KMS-11 (cell line): ENCODE data around the gene GPR142.

Experiments used
- H2AFZ ChIP-seq: fragments of 200-600 bp; sonication (generic); 2 replicates; pipeline ENCODE4 v1.6.1; 2016; ENCODE audit warnings: antibody characterized with exemption, mixed run types, low read depth
- H3K27ac ChIP-seq: fragments of 200-600 bp; sonication (generic); 2 replicates; pipeline ENCODE4 v1.6.1; 2016; ENCODE audit warnings: mild to moderate bottlenecking, mixed run types
- H3K27me3 ChIP-seq: fragments of 200-600 bp; sonication (generic); 2 replicates; pipeline ENCODE4 v1.6.1; 2017; ENCODE audit warnings: mild to moderate bottlenecking, low read depth, mixed run types, moderate library complexity; ENCODE audit not compliant: insufficient read depth
- H3K36me3 ChIP-seq: fragments of 200-600 bp; sonication (generic); 2 replicates; pipeline ENCODE4 v1.6.1; 2017; ENCODE audit warnings: mild to moderate bottlenecking, mixed run types; ENCODE audit not compliant: insufficient read depth
- H3K4me1 ChIP-seq: fragments of 200-600 bp; sonication (generic); 2 replicates; pipeline ENCODE4 v1.6.1; 2016; ENCODE audit warnings: mild to moderate bottlenecking, low read depth, mixed run types; ENCODE audit not compliant: poor library complexity, severe bottlenecking
- H3K4me2 ChIP-seq: fragments of 200-600 bp; sonication (generic); 2 replicates; pipeline ENCODE4 v1.7.0; 2016; ENCODE audit warnings: mild to moderate bottlenecking, mixed run types
- H3K4me3 ChIP-seq: fragments of 200-600 bp; sonication (generic); IDR thresholded peaks from 2 replicates; pipeline ENCODE4 v1.6.1; 2017; ENCODE audit warnings: low read depth, low read length, mixed read lengths; ENCODE audit not compliant: insufficient read depth
- H3K79me2 ChIP-seq: fragments of 200-600 bp; sonication (generic); 2 replicates; pipeline ENCODE4 v1.6.1; 2016; ENCODE audit warnings: low read depth, mixed run types; ENCODE audit not compliant: insufficient read depth
- H3K9ac ChIP-seq: fragments of 200-600 bp; sonication (generic); 2 replicates; pipeline ENCODE4 v1.6.1; 2016; ENCODE audit warnings: mild to moderate bottlenecking, mixed run types
- H4K20me1 ChIP-seq: fragments of 200-600 bp; sonication (generic); 2 replicates; pipeline ENCODE4 v1.6.1; 2016; ENCODE audit warnings: mild to moderate bottlenecking, mixed run types; ENCODE audit not compliant: insufficient read depth
- CTCF ChIP-seq: fragments of 200-600 bp; sonication (generic); conservative IDR thresholded peaks from 2 replicates; pipeline ENCODE4 v1.6.1; 2017; ENCODE audit warnings: low read depth, mild to moderate bottlenecking, antibody characterized with exemption, low read length, moderate library complexity, mixed read lengths

The GPR142 gene

GRCh38 chr17:74410001-74410443, 42.7 kb downstream of the GPR142 start:
- H2AFZ ChIP-seq = no peak overlapping the region
- no peaks in the 10 kb centered on the region for H3K79me2 ChIP-seq
- H3K27ac ChIP-seq = no peak overlapping the region
- no peak for TF ChIP-seq CTCF
- no peaks in the 10 kb centered on the region for H3K4me1 ChIP-seq
- H3K27me3 ChIP-seq = peaks cover 72% of the 10 kb centered on the region; the same call in 1 of the 2 replicates
- H3K9ac ChIP-seq = no peak overlapping the region
- no peak overlapping the region for H3K4me2 ChIP-seq
- no peaks in the 10 kb centered on the region for H4K20me1 ChIP-seq
- no peaks in the 10 kb centered on the region for H3K36me3 ChIP-seq
- no peak overlapping the region for H3K4me3 ChIP-seq

GRCh38 chr17:74412581-74412980, 45.3 kb downstream of the GPR142 start:
- no peak overlapping the region for H3K9ac ChIP-seq
- no peak for TF ChIP-seq CTCF
- H2AFZ ChIP-seq = no peak overlapping the region

GRCh38 chr17:74413491-74413890, 46.2 kb downstream of the GPR142 start:
- Histone ChIP-seq H3K4me3 (no peak overlapping the region), H3K27me3 (peaks cover 63% of the 10 kb centered on the region; the same call in 1 of the 2 replicates), H3K4me1 (no peaks in the 10 kb centered on the region), H3K36me3 (no peaks in the 10 kb centered on the region), H3K79me2 (no peaks in the 10 kb centered on the region), H4K20me1 (no peaks in the 10 kb centered on the region), H3K27ac (no peak overlapping the region), H3K9ac (no peak overlapping the region), H2AFZ (no peak overlapping the region), H3K4me2 (no peak overlapping the region)
- no peak for TF ChIP-seq CTCF

More at GRCh38 chr17:74412581-74412980, 45.3 kb downstream of the GPR142 start:
- H3K4me3 ChIP-seq = no peak overlapping the region
- no peaks in the 10 kb centered on the region for H3K4me1 ChIP-seq
- peaks cover 65% of the 10 kb centered on the region; the same call in 1 of the 2 replicates for H3K27me3 ChIP-seq
- no peaks in the 10 kb centered on the region for H4K20me1 ChIP-seq
- H3K36me3 ChIP-seq = no peaks in the 10 kb centered on the region
- no peak overlapping the region for H3K27ac ChIP-seq
- no peaks in the 10 kb centered on the region for H3K79me2 ChIP-seq
- H3K4me2 ChIP-seq = no peak overlapping the region

GRCh38 chr17:74414510-74414909, 47.2 kb downstream of the GPR142 start:
- Histone ChIP-seq H3K4me3 (no peak overlapping the region), H3K9ac (no peak overlapping the region), H3K79me2 (no peaks in the 10 kb centered on the region), H3K36me3 (no peaks in the 10 kb centered on the region), H4K20me1 (no peaks in the 10 kb centered on the region), H3K4me1 (no peaks in the 10 kb centered on the region), H3K27ac (no peak overlapping the region), H3K4me2 (no peak overlapping the region), H3K27me3 (peaks cover 59% of the 10 kb centered on the region; the same call in 1 of the 2 replicates), H2AFZ (no peak overlapping the region)
- TF ChIP-seq CTCF = no peak
